Keratinocyte (primary cell): ENCODE measurements around the gene NCOA3. TPM values are rescaled to one million over a fixed set of nuclear protein-coding genes. Genes with fewer than 3 reads are reported as not detected.

ENCODE experiments used
- DNase-seq: peaks from one replicate; pipeline ENCODE4 v3.0.0-alpha.2; 2011; ENCODE audit warnings: low read depth, missing footprints, low spot score
- FAIRE-seq: peaks from 2 replicates; lab custom pipeline; 2011; peaks lifted over from hg19 to GRCh38; lab: Jason Lieb, UNC
- H2AFZ ChIP-seq: 2 replicates; pipeline ENCODE4 v1.6.0; 2012; ENCODE audit warnings: low read length, control low read depth, inconsistent platforms; ENCODE audit not compliant: control insufficient read depth
- H3K27ac ChIP-seq: 2 replicates; pipeline ENCODE4 v1.5.1; 2011; ENCODE audit warnings: low read length; ENCODE audit not compliant: control insufficient read depth, insufficient read depth
- H3K27me3 ChIP-seq: 3 replicates; pipeline ENCODE4 v1.6.0; 2011; ENCODE audit warnings: low read length; ENCODE audit not compliant: control insufficient read depth, insufficient read depth; ENCODE audit errors: extremely low read depth
- H3K36me3 ChIP-seq, 2 experiments: 2 replicates in 1 of 2; 3 replicates in 1 of 2; pipeline ENCODE4 v1.5.1; 2011; ENCODE audit warnings: low read length in 2 of 2, mild to moderate bottlenecking in 1 of 2; ENCODE audit not compliant: control insufficient read depth in 2 of 2, insufficient read depth in 2 of 2; ENCODE audit errors: extremely low read depth in 1 of 2
- H3K4me1 ChIP-seq: 3 replicates; pipeline ENCODE4 v1.5.1; 2011; ENCODE audit warnings: low read length; ENCODE audit not compliant: control insufficient read depth, insufficient read depth; ENCODE audit errors: extremely low read depth
- H3K4me2 ChIP-seq: 3 replicates; pipeline ENCODE4 v1.6.0; 2011; ENCODE audit warnings: low read depth, low read length; ENCODE audit not compliant: control insufficient read depth, insufficient read depth; ENCODE audit errors: extremely low read depth
- H3K4me3 ChIP-seq, 3 experiments: fragments of 200-600 bp in 1 of 3; sonication (generic) in 1 of 3; 2 replicates in 2 of 3; 3 replicates in 1 of 3; pipeline ENCODE4 v1.5.1; 2011 to 2016; ENCODE audit warnings: low read length in 3 of 3, mild to moderate bottlenecking in 3 of 3, control low read depth in 2 of 3, inconsistent platforms in 1 of 3, low read depth in 1 of 3, mixed read lengths in 1 of 3, mixed run types in 1 of 3, moderate library complexity in 1 of 3; ENCODE audit not compliant: control insufficient read depth in 2 of 3, insufficient read depth in 2 of 3; ENCODE audit errors: extremely low read depth in 1 of 3
- H3K79me2 ChIP-seq: 2 replicates; pipeline ENCODE4 v1.6.0; 2012; ENCODE audit warnings: low read length; ENCODE audit not compliant: control insufficient read depth, insufficient read depth
- H3K9ac ChIP-seq: 3 replicates; pipeline ENCODE4 v1.6.0; 2011; ENCODE audit warnings: low read length; ENCODE audit not compliant: control insufficient read depth, insufficient read depth; ENCODE audit errors: extremely low read depth
- H3K9me1 ChIP-seq: 3 replicates; pipeline ENCODE4 v1.6.0; 2011; ENCODE audit warnings: low read length; ENCODE audit not compliant: control insufficient read depth, insufficient read depth; ENCODE audit errors: extremely low read depth
- H3K9me3 ChIP-seq: 2 replicates; pipeline ENCODE4 v1.5.1; 2012; ENCODE audit warnings: low read depth, low read length; ENCODE audit not compliant: control insufficient read depth
- H4K20me1 ChIP-seq: 3 replicates; pipeline ENCODE4 v1.6.0; 2011; ENCODE audit warnings: low read length; ENCODE audit not compliant: control insufficient read depth, insufficient read depth; ENCODE audit errors: extremely low read depth
- CTCF ChIP-seq, 3 experiments: IDR thresholded peaks in 1 of 3; conservative IDR thresholded peaks in 1 of 3; optimal IDR thresholded peaks in 1 of 3; 2 replicates in 2 of 3; 3 replicates in 1 of 3; pipeline versions ENCODE3 to v1.5.1; 2011; ENCODE audit warnings: low read length in 3 of 3, mild to moderate bottlenecking in 3 of 3, moderate library complexity in 2 of 3, control low read depth in 1 of 3, inconsistent platforms in 1 of 3; ENCODE audit not compliant: insufficient read depth in 2 of 3; ENCODE audit errors: extremely low read depth in 1 of 3
- EZH2 ChIP-seq: IDR thresholded peaks from one replicate; pipeline ENCODE4 v1.6.1; 2012; ENCODE audit warnings: inconsistent platforms, mild to moderate bottlenecking, low read length, moderate library complexity
- dilution Hi-C: fragments of 300-500 bp; cut with MboI; formaldehyde crosslinking; loops from one replicate; pipeline ENCODE4 v1.7.0; 2020; ENCODE audit warnings: low sequenced_read_pairs; ENCODE audit not compliant: extremely low pct_ligation_motif_present
- polyA plus RNA-seq, 5 experiments: library from polyadenylated mRNA; depleted of rRNA in 3 of 5; stranded (reverse) in 3 of 5; stranded (forward) in 1 of 5; unstranded in 1 of 5; fragments of >200 nt; gene quantifications; 1 replicate in 1 of 5; 2 replicates in 3 of 5; 3 replicates in 1 of 5; pipeline versions ENCODE4 v1.2.1 to v1.2.3, GENCODE V29; 2011 to 2012; ENCODE audit warnings: missing spikeins in 2 of 5, low read depth in 1 of 5, low replicate concordance in 1 of 5

The NCOA3 gene
- polyA plus RNA-seq, 1 donor (not counting 4 experiments of a cell fraction or from before 2014, with no cell fraction given) = 25.8 TPM

- FAIRE-seq = no peak
Measured at GRCh38 chr20:47664744-47665143, 163.1 kb downstream of the NCOA3 start.

GRCh38 chr20:47665221-47665991 lies 163.7 kb downstream of the NCOA3 start:
- peak overlapping the region; percentile 32 for H3K27ac ChIP-seq
- H2AFZ ChIP-seq = no peak overlapping the region
- FAIRE-seq (peak; percentile 90), DNase-seq (peak; percentile 59)
- H3K4me1 ChIP-seq = peaks cover 21% of the 10 kb centered on the region
- no peaks in the 10 kb centered on the region for H3K9me3 ChIP-seq
- TF ChIP-seq CTCF (optimal IDR thresholded peaks at IDR 0.05 in 1 of 3, IDR thresholded peaks at IDR 0.05 in 1 of 3, conservative IDR thresholded peaks at IDR 0.05 in 1 of 3; ENCODE audit: extremely low read depth in 1 of 3, insufficient read depth in 2 of 3, low read length in 3 of 3) = peak in 2 of 3 experiments; percentile 29 to 44
- no peak for TF ChIP-seq EZH2
- H3K9me1 ChIP-seq = no peaks in the 10 kb centered on the region
- no peaks in the 10 kb centered on the region for H3K79me2 ChIP-seq
- dilution Hi-C loops = no loop called here
- H4K20me1 ChIP-seq = no peaks in the 10 kb centered on the region
- H3K36me3 ChIP-seq = peaks cover 35 to 37% of the 10 kb centered on the region in 2 experiments
- no peak overlapping the region for H3K4me3 ChIP-seq
- peak overlapping the region; percentile 59 for H3K4me2 ChIP-seq
- no peaks in the 10 kb centered on the region for H3K27me3 ChIP-seq
- H3K9ac ChIP-seq = peak overlapping the region; percentile 4

More at GRCh38 chr20:47664744-47665143, 163.1 kb downstream of the NCOA3 start:
- Histone ChIP-seq H2AFZ (no peak overlapping the region), H3K4me1 (peaks cover 21% of the 10 kb centered on the region), H3K79me2 (no peaks in the 10 kb centered on the region), H3K9ac (peak overlapping the region; percentile 4), H4K20me1 (no peaks in the 10 kb centered on the region), H3K4me2 (peak overlapping the region; percentile 59), H3K9me1 (no peaks in the 10 kb centered on the region), H3K36me3 (peaks cover 39 to 41% of the 10 kb centered on the region in 2 experiments), H3K27ac (peak overlapping the region; percentile 28), H3K9me3 (no peaks in the 10 kb centered on the region), H3K27me3 (no peaks in the 10 kb centered on the region), H3K4me3 (no peak overlapping the region)
- dilution Hi-C loops = no loop called here
- no peak for TF ChIP-seq EZH2
- TF ChIP-seq CTCF (optimal IDR thresholded peaks at IDR 0.05 in 1 of 3, IDR thresholded peaks at IDR 0.05 in 1 of 3, conservative IDR thresholded peaks at IDR 0.05 in 1 of 3; ENCODE audit: extremely low read depth in 1 of 3, insufficient read depth in 2 of 3, low read length in 3 of 3) = no peak
- DNase-seq = no peak
